ENCODE results near the gene TMEM150A.

The TMEM150A gene

DNA sequence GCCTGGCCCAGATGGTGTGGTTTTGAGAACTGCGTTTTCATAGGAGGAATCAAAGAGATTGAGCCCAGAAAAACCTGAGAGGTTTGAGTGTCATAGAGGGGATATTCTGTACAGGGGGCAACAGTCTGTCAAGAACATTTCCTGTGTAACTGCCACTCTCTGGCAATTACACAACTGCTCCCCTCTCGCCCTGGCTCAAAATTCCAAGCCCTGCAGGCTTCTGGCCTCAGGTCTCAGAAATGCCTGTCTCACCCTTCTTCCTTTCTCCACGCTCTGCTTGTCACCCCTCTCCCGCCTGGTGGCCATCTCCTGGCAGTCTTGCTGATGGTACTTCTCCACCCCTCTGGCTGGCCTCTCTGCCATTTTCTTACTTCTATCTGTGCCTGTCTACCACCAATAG lies 14.3 kb downstream of the TMEM150A start:
- no peak for DNase-seq (ENCODE audit: low read depth)
- H3K4me3 ChIP-seq (ENCODE audit: low read length): no peak overlapping the region
- TF ChIP-seq, protein P1, sequence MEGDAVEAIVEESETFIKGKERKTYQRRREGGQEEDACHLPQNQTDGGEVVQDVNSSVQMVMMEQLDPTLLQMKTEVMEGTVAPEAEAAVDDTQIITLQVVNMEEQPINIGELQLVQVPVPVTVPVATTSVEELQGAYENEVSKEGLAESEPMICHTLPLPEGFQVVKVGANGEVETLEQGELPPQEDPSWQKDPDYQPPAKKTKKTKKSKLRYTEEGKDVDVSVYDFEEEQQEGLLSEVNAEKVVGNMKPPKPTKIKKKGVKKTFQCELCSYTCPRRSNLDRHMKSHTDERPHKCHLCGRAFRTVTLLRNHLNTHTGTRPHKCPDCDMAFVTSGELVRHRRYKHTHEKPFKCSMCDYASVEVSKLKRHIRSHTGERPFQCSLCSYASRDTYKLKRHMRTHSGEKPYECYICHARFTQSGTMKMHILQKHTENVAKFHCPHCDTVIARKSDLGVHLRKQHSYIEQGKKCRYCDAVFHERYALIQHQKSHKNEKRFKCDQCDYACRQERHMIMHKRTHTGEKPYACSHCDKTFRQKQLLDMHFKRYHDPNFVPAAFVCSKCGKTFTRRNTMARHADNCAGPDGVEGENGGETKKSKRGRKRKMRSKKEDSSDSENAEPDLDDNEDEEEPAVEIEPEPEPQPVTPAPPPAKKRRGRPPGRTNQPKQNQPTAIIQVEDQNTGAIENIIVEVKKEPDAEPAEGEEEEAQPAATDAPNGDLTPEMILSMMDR (IDR thresholded peaks at IDR 0.05; ENCODE audit: insufficient read depth, low read depth, low read length, missing control alignments): no peak

DNA sequence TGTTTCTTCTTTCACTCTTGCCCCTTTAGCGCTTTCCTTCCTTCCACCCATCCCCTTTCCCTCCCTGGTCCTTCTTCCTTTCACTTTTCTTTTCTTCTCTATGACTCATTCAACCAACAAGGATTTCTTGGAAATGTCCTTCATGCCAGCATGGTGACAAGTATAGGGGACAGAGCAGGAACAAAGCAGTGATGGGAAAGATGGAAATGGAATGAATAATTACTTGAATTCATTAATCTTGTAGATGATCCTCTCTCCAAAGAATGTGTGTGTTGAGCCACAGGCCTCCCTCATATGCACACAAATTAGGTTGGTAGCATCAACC lies 16.8 kb downstream of the TMEM150A start:
- DNase-seq (ENCODE audit: low read depth): no peak
- TF ChIP-seq, protein P1 (IDR thresholded peaks at IDR 0.05; ENCODE audit: insufficient read depth, low read depth, low read length, missing control alignments): no peak
- no peak overlapping the region for H3K4me3 ChIP-seq (ENCODE audit: low read length)

DNA sequence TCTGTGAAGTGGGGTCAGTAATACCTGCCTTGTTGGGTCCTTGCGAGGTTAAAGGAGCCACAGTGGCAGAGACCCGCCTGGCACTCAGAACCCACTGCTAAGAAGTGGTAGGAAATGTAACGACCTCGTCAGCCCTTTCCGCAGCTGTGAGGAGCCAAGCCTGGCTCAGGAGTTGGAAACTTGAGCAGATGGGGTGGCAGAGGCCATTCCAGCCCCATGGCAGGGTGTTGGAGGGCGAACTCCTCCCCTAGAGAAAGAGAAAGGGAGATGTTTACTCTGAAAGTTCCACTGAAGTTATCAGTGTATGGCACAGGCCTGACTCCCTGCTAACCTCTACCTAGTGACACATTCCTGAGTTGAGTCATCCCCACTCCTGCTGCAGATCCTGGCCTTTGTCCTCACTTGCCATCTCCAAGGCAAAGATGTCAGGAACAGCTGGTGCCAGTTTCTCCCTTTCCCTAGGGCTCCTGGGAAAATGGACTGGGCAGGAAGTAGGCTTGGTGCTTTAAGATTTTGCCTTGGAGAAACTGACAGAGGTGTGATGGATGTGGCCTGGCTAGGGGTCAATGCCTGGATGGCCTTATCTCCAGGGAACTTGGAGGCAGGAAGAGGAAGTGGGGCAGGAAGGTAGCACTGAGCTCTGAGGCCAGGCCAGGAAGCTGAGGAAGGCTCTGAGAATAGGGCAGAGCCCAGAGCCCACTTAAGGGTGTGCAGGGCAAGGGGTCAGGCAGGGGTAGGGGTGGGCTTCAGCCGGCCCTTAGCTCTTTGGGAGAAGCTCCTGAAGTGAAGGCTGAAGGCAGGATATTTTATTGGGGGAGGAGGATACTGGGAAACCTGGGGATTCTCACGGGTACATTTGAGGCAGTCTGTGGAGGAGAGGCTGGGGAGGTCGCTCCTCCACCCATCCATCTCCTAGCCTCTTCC lies 17.4 kb downstream of the TMEM150A start:
- peak; percentile 85 for DNase-seq (ENCODE audit: low read depth)
- TF ChIP-seq, protein P1 (IDR thresholded peaks at IDR 0.05; ENCODE audit: insufficient read depth, low read depth, low read length, missing control alignments): no peak
- H3K4me3 ChIP-seq (ENCODE audit: low read length): no peak overlapping the region

DNA sequence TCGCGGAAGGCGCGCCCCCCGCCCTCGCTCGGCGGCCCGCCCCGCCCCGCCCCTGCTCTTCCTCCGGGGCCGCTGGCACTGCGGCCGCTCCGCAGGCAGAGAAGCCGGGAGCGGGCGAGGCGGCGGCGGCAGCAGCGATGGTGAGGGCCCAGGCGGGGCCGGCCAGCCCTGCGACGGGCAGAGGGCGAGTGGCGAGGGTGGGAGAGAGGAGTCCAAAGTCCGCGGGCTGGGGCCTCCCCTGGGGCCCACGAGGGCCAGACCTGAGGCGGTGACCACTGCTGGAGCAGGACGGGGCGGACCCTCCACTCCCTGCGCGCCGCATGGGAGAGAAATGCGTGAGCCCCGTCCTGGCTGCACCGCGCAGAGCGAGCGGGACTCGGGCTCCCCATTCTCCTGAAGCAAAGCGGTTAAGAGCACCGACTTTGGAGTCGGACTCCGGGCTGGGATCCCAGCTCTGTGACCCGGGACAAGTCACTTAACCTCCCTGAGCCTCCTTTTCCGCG lies 18.1 kb downstream of the TMEM150A start, which contains the start of gene VAMP5:
Gene VAMP5, plus strand, starts transcription at position 78 of the 503 bp plus-strand sequence. Its CDS starts 60 bp downstream, at position 138.
- no peak within 1 kb of the TSS for H3K4me3 ChIP-seq (ENCODE audit: low read length)
- TF ChIP-seq, protein P1 (IDR thresholded peaks at IDR 0.05; ENCODE audit: insufficient read depth, low read depth, low read length, missing control alignments): no peak
- no peak for DNase-seq (ENCODE audit: low read depth)

DNA sequence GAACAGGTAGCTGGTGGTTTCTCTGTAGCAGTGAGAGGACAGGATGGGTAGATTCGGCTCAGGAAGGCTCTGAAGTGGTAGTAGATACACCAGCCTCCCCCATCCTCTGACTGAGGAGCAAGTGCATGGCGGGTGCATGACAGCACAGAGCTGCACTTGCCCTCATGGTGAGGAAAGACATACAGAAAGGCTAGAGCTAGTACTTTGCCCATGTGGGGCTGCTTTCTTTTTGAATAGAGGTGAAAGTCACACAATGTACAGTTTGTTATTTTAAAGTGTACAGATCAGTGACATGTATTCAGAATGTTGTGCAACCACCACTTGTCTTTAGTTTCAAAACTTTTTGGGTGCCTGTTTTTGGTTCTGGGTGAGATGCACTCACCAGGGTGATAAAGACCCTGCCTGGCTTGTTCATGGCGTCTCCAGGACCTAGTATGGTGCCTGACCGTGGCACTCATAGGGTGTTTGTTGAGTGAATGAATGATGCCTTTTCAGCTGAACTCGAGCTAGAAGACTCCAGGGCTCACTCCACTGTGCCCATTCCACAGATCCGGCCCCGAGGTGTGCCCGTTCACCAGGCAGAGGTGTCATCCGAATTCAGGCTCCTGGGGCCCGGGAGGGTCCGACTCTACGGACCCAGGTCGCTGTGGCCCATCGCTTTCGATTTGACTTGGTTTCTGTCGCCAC lies 18.7 kb downstream of the TMEM150A start:
- H3K4me3 ChIP-seq (ENCODE audit: low read length): no peak overlapping the region
- no peak for DNase-seq (ENCODE audit: low read depth)
- TF ChIP-seq, protein P1 (IDR thresholded peaks at IDR 0.05; ENCODE audit: insufficient read depth, low read depth, low read length, missing control alignments): no peak

DNA sequence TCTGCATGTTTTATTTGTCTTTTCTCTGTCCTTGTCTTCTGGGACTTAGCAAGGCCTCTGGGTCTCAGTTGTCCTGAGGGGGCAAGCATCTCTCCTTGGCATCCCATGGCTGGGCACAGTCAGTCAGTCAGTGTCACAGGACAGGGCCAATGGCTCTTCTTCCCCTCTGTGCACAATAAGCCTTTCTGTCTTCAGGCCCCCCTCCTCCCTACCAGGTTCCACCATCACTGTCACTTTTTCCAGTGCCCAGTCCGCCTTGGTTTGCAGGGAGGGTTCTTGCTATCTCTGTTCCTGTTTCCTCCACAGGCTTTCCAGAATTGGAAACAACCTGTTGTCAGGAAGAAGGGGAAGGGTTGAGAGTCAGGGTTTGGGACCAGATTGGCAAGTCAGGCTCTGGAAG lies 20.0 kb downstream of the TMEM150A start:
- TF ChIP-seq, protein P1 (IDR thresholded peaks at IDR 0.05; ENCODE audit: insufficient read depth, low read depth, low read length, missing control alignments): no peak
- no peak for DNase-seq (ENCODE audit: low read depth)

More for the DNA sequence above, 20.0 kb downstream of the TMEM150A start:
- no peak overlapping the region for H3K4me3 ChIP-seq (ENCODE audit: low read length)

Data from epithelial cell of esophagus (primary cell).